Activated T-helper 17 cell treated with anti-CD3 and anti-CD28 coated beads, Interleukin-2, amount 50 U/mL, for 72 hours (primary cell): ENCODE measurements around the gene LEMD1. TPM values are rescaled to one million over a fixed set of nuclear protein-coding genes. Genes with fewer than 3 reads are reported as not detected.
"Not testable (repeated sequence)": the region's sequence is repeated elsewhere in the genome, so short reads cannot be mapped to it uniquely, and the experiment has no call there.

Experiments
- ATAC-seq: fragments of 150-1000 bp; cut with Tn5 transposase; replicated peaks from 2 replicates; pipeline ENCODE4 v1.10.0; 2021; ENCODE audit warnings: mild to moderate bottlenecking, moderate library complexity
- H3K27ac Mint-ChIP-seq: one replicate; pipeline ENCODE4 v1.8.0; 2022; ENCODE audit warnings: mixed read lengths
- H3K27me3 Mint-ChIP-seq: one replicate; pipeline ENCODE4 v1.8.0; 2022; ENCODE audit warnings: mixed read lengths
- H3K36me3 Mint-ChIP-seq: one replicate; pipeline ENCODE4 v1.8.0; 2022; ENCODE audit warnings: low read depth, mild to moderate bottlenecking, mixed read lengths
- H3K4me1 Mint-ChIP-seq: one replicate; pipeline ENCODE4 v1.8.0; 2022; ENCODE audit warnings: mixed read lengths
- H3K4me3 Mint-ChIP-seq: one replicate; pipeline ENCODE4 v1.8.0; 2022; ENCODE audit warnings: mild to moderate bottlenecking, mixed read lengths
- H3K9me3 Mint-ChIP-seq: one replicate; pipeline ENCODE4 v1.8.0; 2022; ENCODE audit warnings: mixed read lengths
- total RNA-seq, 2 donors: library from RNA; stranded (reverse); gene quantifications; one replicate each; pipeline ENCODE4 v1.2.3, GENCODE V29; 2022

Gene LEMD1
- total RNA-seq, 2 donors from 2014 or later = 0.61 to 1.1 TPM

DNA sequence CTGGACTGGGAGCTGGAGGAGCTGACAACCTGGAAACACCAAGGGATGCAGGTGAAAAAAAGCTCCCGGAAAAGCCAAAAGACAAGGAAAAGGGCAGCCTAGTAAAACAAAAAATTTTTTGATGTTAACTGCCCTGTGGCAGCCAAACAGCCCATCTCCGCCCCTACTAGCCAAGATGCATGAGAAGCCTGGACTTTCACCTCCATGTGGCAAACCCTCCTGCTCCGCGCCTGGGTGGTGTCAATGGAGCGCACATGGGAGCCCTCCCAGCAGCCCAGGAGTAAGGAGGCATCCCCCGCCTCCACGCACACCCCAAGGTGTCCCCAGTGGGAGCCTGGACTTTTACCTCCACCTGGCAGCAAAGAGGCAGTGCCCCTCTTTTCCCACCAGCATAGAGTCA is 30.5 kb downstream of the LEMD1 start:
- Mint-ChIP-seq H3K4me1 (no peaks in the 10 kb centered on the region), H3K36me3 (no peaks in the 10 kb centered on the region), H3K27me3 (peaks cover 11% of the 10 kb centered on the region), H3K27ac (no peak overlapping the region), H3K4me3 (no peak overlapping the region), H3K9me3 (no peaks in the 10 kb centered on the region)
- ATAC-seq = no peak

GRCh38 chr1:205387845-205388244 is 34.0 kb downstream of the LEMD1 start:
- H3K27me3 Mint-ChIP-seq = peaks cover 11% of the 10 kb centered on the region
- H3K4me1 Mint-ChIP-seq = no peaks in the 10 kb centered on the region
- no peak for ATAC-seq
- H3K36me3 Mint-ChIP-seq = no peaks in the 10 kb centered on the region
- H3K9me3 Mint-ChIP-seq = no peaks in the 10 kb centered on the region
- H3K27ac Mint-ChIP-seq = no peak overlapping the region
- no peak overlapping the region for H3K4me3 Mint-ChIP-seq

DNA sequence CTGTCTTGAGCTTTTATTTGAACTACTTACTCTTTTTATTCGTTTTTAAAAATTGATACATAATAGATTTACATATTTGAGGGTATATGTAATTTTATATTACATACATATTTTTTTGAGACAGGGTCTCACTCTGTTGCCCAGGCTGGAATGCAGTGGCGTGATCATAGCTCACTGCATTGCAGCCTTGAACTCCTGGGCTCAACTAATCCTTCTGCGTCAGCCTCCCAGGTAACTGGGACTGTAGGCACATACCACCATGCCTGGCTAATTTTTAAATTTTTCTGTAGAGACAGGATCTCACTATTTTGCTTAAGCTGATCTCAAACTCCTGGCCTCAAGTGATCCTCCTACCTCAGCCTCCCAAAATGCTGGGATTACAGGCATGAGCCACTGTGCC is 38.9 kb downstream of the LEMD1 start:
- not testable (repeated sequence) for ATAC-seq, H3K36me3 Mint-ChIP-seq, H3K4me3 Mint-ChIP-seq, H3K27ac Mint-ChIP-seq, H3K9me3 Mint-ChIP-seq, H3K4me1 Mint-ChIP-seq
- peaks cover 10% of the 10 kb centered on the region for H3K27me3 Mint-ChIP-seq

DNA sequence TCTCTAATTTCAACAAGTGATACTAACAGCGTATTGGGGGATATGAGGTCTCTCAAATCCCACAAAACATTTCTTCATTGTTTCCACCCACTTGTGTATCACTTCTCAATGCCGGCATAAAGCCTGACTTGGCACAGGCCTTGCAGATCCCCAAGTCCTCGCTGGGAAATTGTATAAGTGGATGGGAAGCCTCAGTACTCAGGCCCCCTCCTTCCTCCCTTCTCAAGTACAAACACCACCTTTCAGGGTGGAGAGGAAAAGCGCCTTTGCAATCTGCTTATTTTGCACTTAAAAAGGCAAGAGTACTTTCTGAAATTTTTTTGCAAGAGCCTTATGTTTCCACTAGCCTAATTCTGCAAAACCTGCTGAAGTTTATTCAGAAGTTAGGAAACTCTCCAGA is 39.3 kb downstream of the LEMD1 start:
- no peaks in the 10 kb centered on the region for H3K4me1 Mint-ChIP-seq
- peaks cover 10% of the 10 kb centered on the region for H3K27me3 Mint-ChIP-seq
- ATAC-seq = no peak
- no peaks in the 10 kb centered on the region for H3K9me3 Mint-ChIP-seq
- H3K27ac Mint-ChIP-seq = no peak overlapping the region
- H3K36me3 Mint-ChIP-seq = no peaks in the 10 kb centered on the region
- H3K4me3 Mint-ChIP-seq = no peak overlapping the region

GRCh38 chr1:205381305-205381704 is 40.6 kb downstream of the LEMD1 start:
- peaks cover 2% of the 10 kb centered on the region for H3K4me1 Mint-ChIP-seq
- H3K4me3 Mint-ChIP-seq = no peak overlapping the region
- no peaks in the 10 kb centered on the region for H3K36me3 Mint-ChIP-seq

GRCh38 chr1:205380882-205381281 is 41.0 kb downstream of the LEMD1 start:
- H3K27ac Mint-ChIP-seq = no peak overlapping the region
- no peak for ATAC-seq
- peaks cover 14% of the 10 kb centered on the region for H3K27me3 Mint-ChIP-seq
- H3K36me3 Mint-ChIP-seq = no peaks in the 10 kb centered on the region
- H3K4me3 Mint-ChIP-seq = no peak overlapping the region
- no peaks in the 10 kb centered on the region for H3K9me3 Mint-ChIP-seq
- H3K4me1 Mint-ChIP-seq = peaks cover 7% of the 10 kb centered on the region

More at GRCh38 chr1:205381305-205381704, 40.6 kb downstream of the LEMD1 start:
- no peak for ATAC-seq
- no peak overlapping the region for H3K27ac Mint-ChIP-seq
- no peaks in the 10 kb centered on the region for H3K9me3 Mint-ChIP-seq
- H3K27me3 Mint-ChIP-seq = peaks cover 10% of the 10 kb centered on the region

DNA sequence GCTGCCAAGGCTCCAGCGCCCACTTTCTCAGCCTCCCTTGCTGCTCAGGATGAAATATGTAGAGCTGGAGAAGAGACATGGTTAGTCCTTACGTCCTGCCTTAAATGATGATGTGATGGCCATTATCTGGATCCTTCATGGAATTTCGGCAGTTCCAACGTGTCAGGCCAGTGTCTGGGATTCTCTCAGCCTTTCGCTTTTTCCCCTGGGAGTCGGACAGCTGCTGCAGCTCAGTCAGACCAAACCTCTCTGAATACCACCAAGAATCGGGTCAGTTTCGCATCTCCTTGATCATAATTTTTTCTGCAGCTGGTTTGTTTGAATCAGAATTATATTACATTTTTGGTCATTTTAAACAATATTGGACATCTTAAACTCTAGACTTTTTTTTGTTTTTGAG is 42.8 kb downstream of the LEMD1 start:
- ATAC-seq = no peak
- H3K9me3 Mint-ChIP-seq = no peaks in the 10 kb centered on the region
- H3K27me3 Mint-ChIP-seq = peaks cover 11% of the 10 kb centered on the region
- no peaks in the 10 kb centered on the region for H3K36me3 Mint-ChIP-seq
- no peak overlapping the region for H3K4me3 Mint-ChIP-seq
- H3K27ac Mint-ChIP-seq = no peak overlapping the region
- peaks cover 19% of the 10 kb centered on the region for H3K4me1 Mint-ChIP-seq

- Mint-ChIP-seq H3K4me3 (no peak overlapping the region), H3K27ac (no peak overlapping the region), H3K4me1 (peaks cover 22% of the 10 kb centered on the region), H3K27me3 (peaks cover 11% of the 10 kb centered on the region), H3K36me3 (no peaks in the 10 kb centered on the region), H3K9me3 (no peaks in the 10 kb centered on the region)
- no peak for ATAC-seq
Observed at GRCh38 chr1:205377355-205377754, 44.5 kb downstream of the LEMD1 start.

- no peak overlapping the region for H3K4me3 Mint-ChIP-seq
- H3K36me3 Mint-ChIP-seq = no peaks in the 10 kb centered on the region
- H3K27ac Mint-ChIP-seq = no peak overlapping the region
- peaks cover 11% of the 10 kb centered on the region for H3K27me3 Mint-ChIP-seq
- H3K9me3 Mint-ChIP-seq = no peaks in the 10 kb centered on the region
- peaks cover 22% of the 10 kb centered on the region for H3K4me1 Mint-ChIP-seq
- no peak for ATAC-seq
Observed at GRCh38 chr1:205376739-205377138, 45.1 kb downstream of the LEMD1 start.

DNA sequence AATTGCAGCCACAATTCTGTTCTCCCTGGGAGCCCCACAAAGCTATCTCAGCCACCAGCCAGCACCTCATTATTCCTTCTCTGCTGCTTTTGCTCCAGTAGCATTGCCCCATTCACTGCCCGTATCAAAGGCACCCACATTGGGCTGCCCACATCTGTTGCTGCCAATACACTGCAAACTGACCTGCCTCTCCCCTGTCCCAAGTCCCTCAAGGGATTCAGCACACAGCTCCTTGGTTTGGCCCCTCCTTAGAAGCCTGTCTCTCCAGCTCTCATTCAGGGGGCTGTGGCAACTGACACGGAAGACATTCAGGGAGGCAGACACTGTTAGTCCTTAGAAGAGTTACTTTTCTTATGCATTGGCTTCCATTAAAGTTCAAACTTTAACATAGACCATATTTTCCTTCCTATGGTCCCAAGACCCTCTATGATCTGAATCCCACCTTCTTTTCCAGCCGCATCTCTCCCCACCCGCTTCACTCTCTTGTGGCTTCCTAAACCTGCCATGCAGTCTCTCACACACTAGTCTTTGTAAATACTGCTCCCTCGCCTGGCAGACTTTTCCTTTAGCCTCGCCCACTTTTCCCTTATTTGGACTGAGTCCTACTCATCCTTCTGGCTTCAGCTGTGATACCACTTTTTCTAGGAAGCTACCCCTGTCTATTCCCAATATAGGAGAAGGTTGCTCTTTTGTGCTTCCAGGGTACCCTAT is 45.9 kb downstream of the LEMD1 start:
- Mint-ChIP-seq H3K27ac (no peak overlapping the region), H3K36me3 (no peaks in the 10 kb centered on the region), H3K4me3 (no peak overlapping the region), H3K9me3 (no peaks in the 10 kb centered on the region), H3K27me3 (peaks cover 8% of the 10 kb centered on the region), H3K4me1 (peaks cover 22% of the 10 kb centered on the region)
- no peak for ATAC-seq

DNA sequence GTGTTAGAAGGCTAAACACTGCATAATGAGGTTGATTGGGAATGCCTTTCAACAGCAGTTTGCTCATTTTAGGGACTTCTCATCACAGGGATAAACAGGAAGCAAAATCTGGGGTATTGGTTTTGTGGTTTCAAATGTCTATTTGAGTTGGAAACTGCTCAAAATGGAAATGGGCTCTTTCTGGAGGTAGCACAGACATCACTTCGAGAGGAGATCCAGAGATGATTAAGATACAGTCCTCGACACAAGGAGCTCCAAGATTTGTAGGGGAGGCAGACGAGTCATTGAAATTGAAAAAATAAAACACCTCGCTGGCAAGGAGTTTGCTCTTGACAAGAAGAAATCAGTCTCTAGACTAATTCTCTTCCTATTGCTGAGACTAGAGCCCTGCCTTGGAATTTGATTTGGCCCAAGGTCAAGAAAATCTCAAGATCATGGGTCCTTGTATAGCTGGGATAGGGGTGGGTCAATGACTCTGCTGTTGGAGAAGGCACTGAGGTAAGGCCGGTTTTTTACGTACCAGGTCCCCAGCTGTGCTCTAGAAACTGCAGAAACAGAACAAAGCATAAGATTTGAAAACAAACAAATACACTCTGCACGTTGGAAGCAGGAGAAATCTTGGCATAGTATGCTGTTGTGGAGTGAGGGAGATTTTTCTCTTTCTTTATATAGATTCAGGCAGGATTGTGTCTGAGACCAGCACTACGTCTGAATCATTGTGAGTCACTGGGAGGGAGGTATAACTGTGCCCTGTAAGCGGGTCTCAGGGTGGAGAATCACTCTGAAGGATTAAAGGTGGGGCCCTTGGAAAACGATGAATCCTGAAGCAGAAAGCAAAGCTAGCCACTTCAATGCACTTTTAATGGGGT is 47.4 kb downstream of the LEMD1 start:
- H3K4me1 Mint-ChIP-seq = peaks cover 22% of the 10 kb centered on the region
- H3K27me3 Mint-ChIP-seq = peaks cover 4% of the 10 kb centered on the region
- no peaks in the 10 kb centered on the region for H3K36me3 Mint-ChIP-seq
- ATAC-seq = peak; percentile 82
- no peaks in the 10 kb centered on the region for H3K9me3 Mint-ChIP-seq
- H3K27ac Mint-ChIP-seq = peak overlapping the region; percentile 51
- H3K4me3 Mint-ChIP-seq = peak overlapping the region; percentile 36

DNA sequence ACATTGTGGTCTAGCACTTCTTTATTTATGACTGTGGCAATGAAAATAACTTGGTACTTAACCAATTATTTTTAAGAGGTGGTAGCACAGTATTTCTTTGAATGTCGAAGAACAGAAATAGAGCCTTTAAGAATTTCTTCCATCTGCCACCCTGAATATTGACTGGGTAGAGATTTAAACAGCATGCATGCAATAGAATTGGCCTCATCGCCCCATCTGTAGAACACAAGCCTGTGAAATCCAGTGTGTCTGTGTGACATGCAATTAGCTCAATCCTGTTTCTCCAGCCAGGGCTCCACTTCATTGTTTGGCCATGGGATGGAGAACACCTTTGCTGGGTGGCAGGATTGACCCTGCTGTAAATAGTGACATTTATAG is 48.1 kb downstream of the LEMD1 start:
- H3K9me3 Mint-ChIP-seq = no peaks in the 10 kb centered on the region
- no peaks in the 10 kb centered on the region for H3K36me3 Mint-ChIP-seq
- no peak overlapping the region for H3K27ac Mint-ChIP-seq
- H3K4me1 Mint-ChIP-seq = peaks cover 22% of the 10 kb centered on the region
- peaks cover 4% of the 10 kb centered on the region for H3K27me3 Mint-ChIP-seq
- no peak for ATAC-seq
- H3K4me3 Mint-ChIP-seq = peak overlapping the region; percentile 36

- H3K9me3 Mint-ChIP-seq = no peaks in the 10 kb centered on the region
- ATAC-seq = no peak
- H3K36me3 Mint-ChIP-seq = no peaks in the 10 kb centered on the region
- peaks cover 4% of the 10 kb centered on the region for H3K27me3 Mint-ChIP-seq
- H3K27ac Mint-ChIP-seq = no peak overlapping the region
- peaks cover 22% of the 10 kb centered on the region for H3K4me1 Mint-ChIP-seq
- peak overlapping the region; percentile 36 for H3K4me3 Mint-ChIP-seq
Observed at GRCh38 chr1:205373022-205373797, 48.6 kb downstream of the LEMD1 start.

DNA sequence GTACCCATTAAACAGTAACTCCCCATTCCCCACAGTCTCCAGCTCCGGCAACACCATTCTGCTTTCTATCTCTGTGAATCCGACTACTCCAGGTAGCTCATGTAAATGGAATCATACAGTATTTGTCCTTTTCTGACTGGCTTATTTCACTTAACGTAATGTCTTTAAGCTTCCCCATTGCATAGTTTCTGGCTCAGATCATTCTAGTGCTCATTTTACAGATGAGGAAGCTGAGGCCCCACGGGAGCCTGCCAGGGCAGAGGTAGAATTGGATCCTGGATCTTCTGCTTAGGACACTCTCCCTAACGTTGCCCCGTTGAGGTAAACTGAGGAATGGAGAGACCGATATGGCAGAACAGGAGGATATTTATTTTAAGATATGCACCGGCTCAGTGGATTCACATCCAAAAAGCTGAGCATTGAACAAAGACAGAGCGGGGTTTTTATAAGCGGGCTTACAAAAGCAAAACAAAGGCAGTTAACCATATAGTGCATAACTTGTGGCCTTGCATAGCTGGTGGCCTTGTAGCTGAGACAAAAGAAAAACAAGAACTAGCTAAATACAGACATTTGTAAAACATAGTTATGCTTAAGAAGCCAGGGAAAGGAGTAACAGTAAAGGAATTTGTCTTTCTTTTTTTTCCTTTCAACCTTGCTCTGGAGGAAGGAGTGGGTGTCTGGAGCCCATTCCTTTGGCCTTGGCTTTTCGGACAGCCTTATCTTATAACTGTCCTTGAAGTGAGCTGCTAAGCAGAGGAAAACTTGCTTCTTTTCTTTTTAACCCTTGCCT is 49.8 kb downstream of the LEMD1 start:
- no peaks in the 10 kb centered on the region for H3K9me3 Mint-ChIP-seq
- peaks cover 22% of the 10 kb centered on the region for H3K4me1 Mint-ChIP-seq
- H3K4me3 Mint-ChIP-seq = no peak overlapping the region
- peaks cover 4% of the 10 kb centered on the region for H3K27me3 Mint-ChIP-seq
- H3K27ac Mint-ChIP-seq = no peak overlapping the region
- H3K36me3 Mint-ChIP-seq = no peaks in the 10 kb centered on the region
- no peak for ATAC-seq
